ENCODE measurements around the gene AMPH.

AMPH gene

GRCh38 chr7:38334163-38334562, 297.0 kb downstream of the AMPH start:
- no peak for TF ChIP-seq CTCF (IDR thresholded peaks at IDR 0.05; ENCODE audit: control insufficient read depth, extremely low read depth, insufficient read depth)
- no peak for DNase-seq (ENCODE audit: low read depth)
- H3K4me3 ChIP-seq (ENCODE audit: low read depth, low read length) = no peak overlapping the region

All from LNCaP clone FGC (cell line).